Keratinocyte (primary cell): ENCODE data around the gene NACAD. TPM values are rescaled to one million over a fixed set of nuclear protein-coding genes. Genes with fewer than 3 reads are reported as not detected.

Source experiments
- DNase-seq: peaks from one replicate; pipeline ENCODE4 v3.0.0-alpha.2; 2011; ENCODE audit warnings: low read depth, missing footprints, low spot score
- FAIRE-seq: peaks from 2 replicates; lab custom pipeline; 2011; peaks lifted over from hg19 to GRCh38; lab: Jason Lieb, UNC
- H2AFZ ChIP-seq: 2 replicates; pipeline ENCODE4 v1.6.0; 2012; ENCODE audit warnings: low read length, control low read depth, inconsistent platforms; ENCODE audit not compliant: control insufficient read depth
- H3K27ac ChIP-seq: 2 replicates; pipeline ENCODE4 v1.5.1; 2011; ENCODE audit warnings: low read length; ENCODE audit not compliant: control insufficient read depth, insufficient read depth
- H3K27me3 ChIP-seq: 3 replicates; pipeline ENCODE4 v1.6.0; 2011; ENCODE audit warnings: low read length; ENCODE audit not compliant: control insufficient read depth, insufficient read depth; ENCODE audit errors: extremely low read depth
- H3K36me3 ChIP-seq, 2 experiments: 2 replicates in 1 of 2; 3 replicates in 1 of 2; pipeline ENCODE4 v1.5.1; 2011; ENCODE audit warnings: low read length in 2 of 2, mild to moderate bottlenecking in 1 of 2; ENCODE audit not compliant: control insufficient read depth in 2 of 2, insufficient read depth in 2 of 2; ENCODE audit errors: extremely low read depth in 1 of 2
- H3K4me1 ChIP-seq: 3 replicates; pipeline ENCODE4 v1.5.1; 2011; ENCODE audit warnings: low read length; ENCODE audit not compliant: control insufficient read depth, insufficient read depth; ENCODE audit errors: extremely low read depth
- H3K4me2 ChIP-seq: 3 replicates; pipeline ENCODE4 v1.6.0; 2011; ENCODE audit warnings: low read depth, low read length; ENCODE audit not compliant: control insufficient read depth, insufficient read depth; ENCODE audit errors: extremely low read depth
- H3K4me3 ChIP-seq, 3 experiments: fragments of 200-600 bp in 1 of 3; sonication (generic) in 1 of 3; 2 replicates in 2 of 3; 3 replicates in 1 of 3; pipeline ENCODE4 v1.5.1; 2011 to 2016; ENCODE audit warnings: low read length in 3 of 3, mild to moderate bottlenecking in 3 of 3, control low read depth in 2 of 3, inconsistent platforms in 1 of 3, low read depth in 1 of 3, mixed read lengths in 1 of 3, mixed run types in 1 of 3, moderate library complexity in 1 of 3; ENCODE audit not compliant: control insufficient read depth in 2 of 3, insufficient read depth in 2 of 3; ENCODE audit errors: extremely low read depth in 1 of 3
- H3K79me2 ChIP-seq: 2 replicates; pipeline ENCODE4 v1.6.0; 2012; ENCODE audit warnings: low read length; ENCODE audit not compliant: control insufficient read depth, insufficient read depth
- H3K9ac ChIP-seq: 3 replicates; pipeline ENCODE4 v1.6.0; 2011; ENCODE audit warnings: low read length; ENCODE audit not compliant: control insufficient read depth, insufficient read depth; ENCODE audit errors: extremely low read depth
- H3K9me1 ChIP-seq: 3 replicates; pipeline ENCODE4 v1.6.0; 2011; ENCODE audit warnings: low read length; ENCODE audit not compliant: control insufficient read depth, insufficient read depth; ENCODE audit errors: extremely low read depth
- H3K9me3 ChIP-seq: 2 replicates; pipeline ENCODE4 v1.5.1; 2012; ENCODE audit warnings: low read depth, low read length; ENCODE audit not compliant: control insufficient read depth
- H4K20me1 ChIP-seq: 3 replicates; pipeline ENCODE4 v1.6.0; 2011; ENCODE audit warnings: low read length; ENCODE audit not compliant: control insufficient read depth, insufficient read depth; ENCODE audit errors: extremely low read depth
- CTCF ChIP-seq, 3 experiments: IDR thresholded peaks in 1 of 3; conservative IDR thresholded peaks in 1 of 3; optimal IDR thresholded peaks in 1 of 3; 2 replicates in 2 of 3; 3 replicates in 1 of 3; pipeline versions ENCODE3 to v1.5.1; 2011; ENCODE audit warnings: low read length in 3 of 3, mild to moderate bottlenecking in 3 of 3, moderate library complexity in 2 of 3, control low read depth in 1 of 3, inconsistent platforms in 1 of 3; ENCODE audit not compliant: insufficient read depth in 2 of 3; ENCODE audit errors: extremely low read depth in 1 of 3
- EZH2 ChIP-seq: IDR thresholded peaks from one replicate; pipeline ENCODE4 v1.6.1; 2012; ENCODE audit warnings: inconsistent platforms, mild to moderate bottlenecking, low read length, moderate library complexity
- dilution Hi-C: fragments of 300-500 bp; cut with MboI; formaldehyde crosslinking; loops from one replicate; pipeline ENCODE4 v1.7.0; 2020; ENCODE audit warnings: low sequenced_read_pairs; ENCODE audit not compliant: extremely low pct_ligation_motif_present
- polyA plus RNA-seq, 5 experiments: library from polyadenylated mRNA; depleted of rRNA in 3 of 5; stranded (reverse) in 3 of 5; stranded (forward) in 1 of 5; unstranded in 1 of 5; fragments of >200 nt; gene quantifications; 1 replicate in 1 of 5; 2 replicates in 3 of 5; 3 replicates in 1 of 5; pipeline versions ENCODE4 v1.2.1 to v1.2.3, GENCODE V29; 2011 to 2012; ENCODE audit warnings: missing spikeins in 2 of 5, low read depth in 1 of 5, low replicate concordance in 1 of 5

The NACAD gene
- polyA plus RNA-seq, 1 donor (not counting 4 experiments of a cell fraction or from before 2014, with no cell fraction given), result 0.14 TPM

GRCh38 chr7:45088146-45088701 lies 545 bp downstream of the NACAD start:
- H3K4me3 ChIP-seq, result no peak overlapping the region

GRCh38 chr7:45087301-45088145 lies 1.2 kb downstream of the NACAD start:
- Histone ChIP-seq H4K20me1 (peaks cover 3% of the 10 kb centered on the region), H3K9me1 (no peaks in the 10 kb centered on the region), H3K79me2 (no peaks in the 10 kb centered on the region), H3K27me3 (no peaks in the 10 kb centered on the region), H3K27ac (no peak overlapping the region), H3K4me3 (no peak overlapping the region), H3K36me3 (no peaks in the 10 kb centered on the region), H3K4me1 (peaks cover 10% of the 10 kb centered on the region), H3K9ac (no peak overlapping the region), H2AFZ (no peak overlapping the region), H3K4me2 (no peak overlapping the region), H3K9me3 (no peaks in the 10 kb centered on the region)
- TF ChIP-seq EZH2, result no peak
- DNase-seq (no peak), FAIRE-seq (no peak)
- dilution Hi-C loops, result no loop called here

More at GRCh38 chr7:45088146-45088701, 545 bp downstream of the NACAD start:
- no peak overlapping the region for H3K9ac ChIP-seq
- H3K9me3 ChIP-seq, result no peaks in the 10 kb centered on the region
- DNase-seq, result no peak
- no peaks in the 10 kb centered on the region for H3K27me3 ChIP-seq
- peaks cover 3% of the 10 kb centered on the region for H4K20me1 ChIP-seq
- H3K79me2 ChIP-seq, result no peaks in the 10 kb centered on the region
- H3K4me1 ChIP-seq, result peaks cover 12% of the 10 kb centered on the region
- H3K36me3 ChIP-seq, result no peaks in the 10 kb centered on the region
- no peak for FAIRE-seq
- H3K27ac ChIP-seq, result no peak overlapping the region
- no peak overlapping the region for H2AFZ ChIP-seq
- H3K9me1 ChIP-seq, result no peaks in the 10 kb centered on the region
- TF ChIP-seq CTCF (optimal IDR thresholded peaks at IDR 0.05 in 1 of 3, IDR thresholded peaks at IDR 0.05 in 1 of 3, conservative IDR thresholded peaks at IDR 0.05 in 1 of 3; ENCODE audit: extremely low read depth in 1 of 3, insufficient read depth in 2 of 3, low read length in 3 of 3), result no peak
- TF ChIP-seq EZH2, result no peak
- H3K4me2 ChIP-seq, result no peak overlapping the region
- dilution Hi-C loops, result no loop called here
